SJSA1 (cell line): Measurements from ENCODE around the gene TSPEAR. TPM values are rescaled to one million over a fixed set of nuclear protein-coding genes. Genes with fewer than 3 reads are reported as not detected.
"Not testable (repeated sequence)": the region's sequence is repeated elsewhere in the genome, so short reads cannot be mapped to it uniquely, and the experiment has no call there.

ENCODE experiments used
- DNase-seq, 2 experiments: peaks; one replicate each; pipeline ENCODE4 v3.0.0-alpha.2; 2015 to 2020; ENCODE audit warnings: low spot score in 2 of 2, low read depth in 1 of 2
- H3K27ac ChIP-seq: fragments of 250-450 bp; sonication (Bioruptor Pico); 2 replicates; pipeline ENCODE4 v1.5.1; 2020; ENCODE audit warnings: mild to moderate bottlenecking, moderate library complexity
- H3K27me3 ChIP-seq: fragments of 250-450 bp; sonication (Bioruptor Pico); replicated peaks from 2 replicates; pipeline ENCODE4 v1.5.1; 2020; ENCODE audit warnings: mild to moderate bottlenecking, moderate library complexity
- H3K36me3 ChIP-seq: fragments of 250-450 bp; sonication (Bioruptor Pico); 2 replicates; pipeline ENCODE4 v1.5.1; 2020; ENCODE audit warnings: mild to moderate bottlenecking
- H3K4me1 ChIP-seq: fragments of 250-450 bp; sonication (Bioruptor Pico); replicated peaks from 2 replicates; pipeline ENCODE4 v1.6.1; 2021; ENCODE audit warnings: mild to moderate bottlenecking
- H3K4me3 ChIP-seq: fragments of 250-450 bp; sonication (Bioruptor Pico); 2 replicates; pipeline ENCODE4 v1.5.1; 2020; ENCODE audit warnings: mild to moderate bottlenecking
- H3K9me3 ChIP-seq: fragments of 250-450 bp; sonication (Bioruptor Pico); replicated peaks from 2 replicates; pipeline ENCODE4 v1.5.1; 2020; ENCODE audit warnings: mild to moderate bottlenecking
- total RNA-seq: library from RNA; depleted of rRNA; stranded (reverse); fragments of >200 nt; shearing (Covaris generic); gene quantifications from 2 replicates; pipeline ENCODE4 v1.2.3, GENCODE V29; 2014

Gene TSPEAR
- total RNA-seq, 1 experiment from 2014 or later = not detected

DNA sequence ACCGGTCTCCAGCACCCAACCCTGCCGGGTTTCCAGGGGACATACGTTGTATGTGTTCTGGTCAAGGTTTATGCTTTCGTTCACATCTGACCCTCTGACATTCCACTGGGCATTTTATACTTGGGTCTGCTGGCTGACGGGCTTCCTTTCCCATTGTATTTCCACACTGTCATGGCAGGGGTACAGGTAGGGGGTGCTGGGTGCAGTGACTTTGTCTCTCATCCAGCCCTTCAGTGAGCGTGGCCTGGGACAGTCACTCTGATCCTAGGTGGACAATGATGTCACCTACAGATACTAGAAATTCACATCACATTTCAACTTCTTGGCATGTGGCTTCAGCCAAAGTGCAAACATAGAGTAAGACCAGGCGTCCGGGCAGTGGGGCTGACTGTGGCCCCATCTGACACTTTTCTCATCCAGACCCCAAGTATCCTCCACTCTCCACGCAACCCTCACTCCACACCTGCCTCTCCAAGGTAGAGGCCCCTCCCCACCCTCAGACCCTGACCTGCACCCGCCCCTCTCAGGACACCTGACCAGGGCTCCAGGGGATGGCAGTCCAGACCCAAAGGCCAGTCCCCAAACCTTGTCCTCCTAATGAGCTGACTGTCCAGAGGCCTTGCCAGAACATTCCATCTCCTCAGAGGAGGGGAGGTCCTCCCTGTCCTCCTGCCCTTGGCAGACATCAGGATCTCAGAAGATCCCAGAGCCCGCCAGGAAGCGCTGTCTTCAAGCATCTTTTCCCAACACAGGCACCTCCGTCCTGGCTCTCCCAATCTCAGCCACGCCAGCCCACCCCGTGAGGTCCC lies 75.0 kb downstream of the TSPEAR start:
- H3K27ac ChIP-seq = no peak overlapping the region
- no peaks in the 10 kb centered on the region for H3K4me1 ChIP-seq
- peaks cover 5% of the 10 kb centered on the region for H3K9me3 ChIP-seq
- no peaks in the 10 kb centered on the region for H3K36me3 ChIP-seq
- H3K4me3 ChIP-seq = no peak overlapping the region
- DNase-seq = peak in 1 of 2 experiments; percentile 37
- no peaks in the 10 kb centered on the region for H3K27me3 ChIP-seq

DNA sequence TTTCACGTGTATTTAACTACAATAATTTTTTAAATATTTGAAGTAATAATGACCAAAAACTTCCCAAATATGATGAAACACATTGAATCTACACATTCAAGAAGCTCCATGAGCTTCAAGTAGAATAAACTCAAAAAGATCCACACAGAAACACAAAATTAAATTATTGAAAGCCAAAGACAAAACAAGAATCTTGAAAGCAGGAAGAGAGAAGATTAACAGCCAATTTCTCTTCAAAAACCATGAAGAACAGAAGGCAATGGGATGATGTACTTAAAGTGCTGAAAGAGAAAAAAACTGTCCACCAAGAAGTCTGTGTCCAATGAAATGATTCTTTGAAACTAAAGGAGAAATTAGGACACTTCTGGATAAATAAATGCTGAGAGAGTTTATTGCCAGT lies 79.3 kb downstream of the TSPEAR start:
- H3K4me3 ChIP-seq = no peak overlapping the region
- no peaks in the 10 kb centered on the region for H3K4me1 ChIP-seq
- H3K36me3 ChIP-seq = no peaks in the 10 kb centered on the region
- H3K27ac ChIP-seq = no peak overlapping the region
- no peaks in the 10 kb centered on the region for H3K27me3 ChIP-seq
- DNase-seq = no peak
- H3K9me3 ChIP-seq = peaks cover 5% of the 10 kb centered on the region

DNA sequence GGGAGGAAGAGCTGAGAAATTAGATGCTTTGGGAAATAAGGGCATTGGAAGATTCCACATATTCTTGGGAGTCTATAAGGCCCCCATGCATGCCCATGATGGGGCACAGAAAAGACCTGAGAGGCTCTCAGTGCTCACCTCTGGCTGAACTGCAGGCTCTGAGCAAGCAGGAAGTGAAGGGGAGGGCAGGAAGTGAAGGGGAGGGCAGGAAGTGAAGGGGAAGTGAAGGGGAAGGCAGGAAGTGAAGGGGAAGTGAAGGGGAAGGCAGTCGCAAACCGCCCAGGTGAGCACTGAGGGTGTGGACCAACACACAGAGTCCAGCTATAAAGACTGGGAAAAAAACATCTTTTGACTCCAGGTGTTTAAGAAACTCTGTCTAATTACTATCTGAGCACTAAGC lies 80.9 kb downstream of the TSPEAR start:
- DNase-seq = no peak
- H3K4me3 ChIP-seq = no peak overlapping the region
- H3K9me3 ChIP-seq = peaks cover 5% of the 10 kb centered on the region
- H3K27ac ChIP-seq = no peak overlapping the region
- no peaks in the 10 kb centered on the region for H3K4me1 ChIP-seq
- no peaks in the 10 kb centered on the region for H3K36me3 ChIP-seq
- no peaks in the 10 kb centered on the region for H3K27me3 ChIP-seq

DNA sequence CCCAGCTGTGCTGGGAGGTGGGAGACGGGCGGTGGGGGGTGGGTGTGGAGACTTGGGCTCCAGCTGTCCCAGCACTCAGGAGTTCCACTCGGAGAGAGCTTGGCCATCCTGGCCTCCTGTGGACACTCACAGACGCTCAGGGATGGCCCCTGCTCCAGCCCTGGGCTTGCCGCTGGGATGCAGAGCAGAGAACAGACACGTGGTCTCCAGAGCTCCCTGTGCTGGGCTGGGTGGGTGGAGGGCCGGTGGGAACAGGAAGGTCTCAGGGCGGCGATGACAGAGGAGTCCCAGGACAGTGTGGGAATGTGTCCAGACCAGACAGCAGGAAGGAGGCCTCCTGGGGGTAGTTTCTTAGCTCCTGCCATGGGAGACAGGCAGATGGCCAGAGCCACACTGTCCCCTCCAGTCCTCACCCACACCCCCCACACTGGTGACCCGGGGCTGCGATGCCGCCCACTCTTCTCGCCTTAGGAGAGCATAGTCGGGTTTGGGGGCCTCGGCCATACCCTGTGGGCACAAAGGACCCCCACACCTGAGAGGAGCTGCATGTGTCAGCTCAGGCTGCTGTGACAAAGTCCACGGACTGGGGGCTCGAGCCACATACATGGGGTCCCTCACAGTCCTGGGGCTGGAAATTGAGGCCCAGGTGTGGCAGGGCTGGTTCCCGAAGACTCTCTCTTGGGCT lies 82.5 kb downstream of the TSPEAR start:
- Histone ChIP-seq H3K27me3 (no peaks in the 10 kb centered on the region), H3K36me3 (no peaks in the 10 kb centered on the region), H3K9me3 (peaks cover 12% of the 10 kb centered on the region), H3K27ac (no peak overlapping the region), H3K4me1 (no peaks in the 10 kb centered on the region), H3K4me3 (no peak overlapping the region)
- DNase-seq = no peak

DNA sequence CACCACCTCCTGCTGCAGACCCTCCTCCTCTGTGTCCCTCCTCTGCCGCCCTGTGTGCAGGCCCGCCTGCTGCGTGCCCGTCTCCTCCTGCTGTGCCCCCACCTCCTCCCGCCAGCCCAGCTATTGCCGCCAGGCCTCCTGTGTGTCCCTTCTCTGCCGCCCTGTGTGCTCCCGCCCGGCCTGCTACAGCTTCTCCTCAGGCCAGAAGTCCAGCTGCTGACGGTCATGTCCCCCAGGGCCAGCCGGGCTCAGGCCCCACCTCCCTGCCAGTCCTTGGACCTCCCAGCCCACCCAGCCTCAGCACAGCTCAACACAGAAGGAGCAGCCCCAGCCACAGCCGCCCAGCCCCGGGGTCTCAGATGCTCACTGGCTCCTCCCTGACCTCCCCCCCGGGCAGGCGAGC lies 83.5 kb downstream of the TSPEAR start:
- not testable (repeated sequence) for DNase-seq, H3K36me3 ChIP-seq

DNA sequence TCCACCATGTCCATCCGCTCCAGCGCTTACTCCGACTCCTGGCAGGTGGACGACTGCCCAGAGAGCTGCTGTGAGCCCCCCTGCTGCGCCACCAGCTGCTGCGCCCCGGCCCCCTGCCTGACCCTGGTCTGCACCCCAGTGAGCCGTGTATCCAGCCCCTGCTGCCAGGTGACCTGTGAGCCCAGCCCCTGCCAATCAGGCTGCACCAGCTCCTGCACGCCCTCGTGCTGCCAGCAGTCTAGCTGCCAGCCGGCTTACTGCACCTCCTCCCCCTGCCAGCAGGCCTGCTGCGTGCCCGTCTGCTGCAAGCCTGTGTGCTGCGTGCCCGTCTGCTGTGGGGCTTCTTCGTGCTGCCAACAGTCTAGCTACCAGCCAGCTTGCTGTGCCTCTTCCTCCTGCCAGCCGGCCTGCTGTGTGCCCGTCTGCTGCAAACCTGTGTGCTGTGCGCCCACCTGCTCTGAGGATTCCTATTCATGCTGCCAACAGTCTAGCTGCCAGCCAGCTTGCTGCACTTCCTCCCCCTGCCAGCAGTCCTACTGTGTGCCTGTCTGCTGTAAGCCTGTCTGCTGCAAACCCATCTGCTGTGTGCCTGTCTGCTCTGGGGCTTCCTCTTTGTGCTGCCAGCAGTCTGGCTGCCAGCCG lies 84.1 kb downstream of the TSPEAR start:
- H3K4me1 ChIP-seq, H3K4me3 ChIP-seq, DNase-seq, H3K36me3 ChIP-seq, H3K27ac ChIP-seq, H3K27me3 ChIP-seq: not testable (repeated sequence)
- peaks cover 12% of the 10 kb centered on the region for H3K9me3 ChIP-seq

More for the DNA sequence above, 83.5 kb downstream of the TSPEAR start:
- not testable (repeated sequence) for H3K27ac ChIP-seq, H3K4me3 ChIP-seq, H3K4me1 ChIP-seq, H3K27me3 ChIP-seq
- peaks cover 12% of the 10 kb centered on the region for H3K9me3 ChIP-seq

DNA sequence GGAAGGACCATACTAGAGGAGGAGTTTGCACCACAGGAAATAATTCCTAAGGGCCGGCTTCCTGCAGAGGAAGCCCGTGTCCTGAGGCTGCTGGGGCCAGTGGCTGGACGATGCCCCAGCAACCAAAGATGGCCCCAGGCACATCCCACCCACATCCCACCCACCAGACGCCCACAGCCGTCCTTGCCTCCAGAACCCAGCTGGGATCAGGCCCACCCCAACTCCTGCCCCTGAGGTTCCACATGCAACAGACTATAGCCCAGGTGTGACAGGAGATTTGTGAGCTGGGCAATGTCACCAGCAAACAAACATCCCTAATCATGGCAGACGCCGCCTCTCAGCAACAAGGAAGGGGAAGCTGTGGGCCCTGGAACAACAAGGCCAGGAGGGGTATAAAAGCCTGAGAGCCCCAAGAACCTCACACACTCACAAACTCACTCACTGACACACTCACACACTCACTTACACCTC lies 84.7 kb downstream of the TSPEAR start, which contains the start of gene KRTAP10-9:
Gene KRTAP10-9 (plus strand): TSS at position 421 of the 471 bp plus-strand sequence. CDS start 79 bp downstream, outside the sequence.
- DNase-seq = no peak
- no peaks in the 10 kb centered on the region for H3K27me3 ChIP-seq
- H3K4me1 ChIP-seq = no peaks in the 10 kb centered on the region
- H3K4me3 ChIP-seq = no peak within 1 kb of the TSS
- peaks cover 10% of the 10 kb centered on the region for H3K9me3 ChIP-seq
- H3K27ac ChIP-seq = no peak within 1 kb of the TSS
- H3K36me3 ChIP-seq = no peaks in the 10 kb centered on the region

DNA sequence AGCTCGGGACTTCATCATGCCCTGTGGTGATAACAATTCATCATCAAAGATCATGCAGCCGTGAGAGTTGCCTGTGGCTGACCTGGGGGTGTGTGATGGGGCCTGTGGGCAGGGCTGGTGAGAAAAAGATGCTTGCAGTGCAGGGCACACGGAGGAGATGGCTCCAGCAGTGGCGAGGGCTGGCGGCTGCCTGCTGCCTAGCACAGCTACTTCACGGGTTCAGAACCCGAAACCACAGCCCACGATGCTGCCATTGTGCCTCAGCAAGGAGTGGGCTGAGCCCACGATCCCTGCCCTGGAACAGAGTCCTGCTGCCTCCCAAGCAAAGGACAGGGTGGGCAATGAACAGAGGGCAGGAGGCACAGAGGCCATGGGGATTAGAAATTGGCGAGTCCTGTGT lies 85.1 kb downstream of the TSPEAR start:
- H3K27ac ChIP-seq = no peak overlapping the region
- no peaks in the 10 kb centered on the region for H3K36me3 ChIP-seq
- H3K9me3 ChIP-seq = peaks cover 7% of the 10 kb centered on the region
- no peaks in the 10 kb centered on the region for H3K27me3 ChIP-seq
- no peak overlapping the region for H3K4me3 ChIP-seq
- H3K4me1 ChIP-seq = no peaks in the 10 kb centered on the region
- DNase-seq = no peak

DNA sequence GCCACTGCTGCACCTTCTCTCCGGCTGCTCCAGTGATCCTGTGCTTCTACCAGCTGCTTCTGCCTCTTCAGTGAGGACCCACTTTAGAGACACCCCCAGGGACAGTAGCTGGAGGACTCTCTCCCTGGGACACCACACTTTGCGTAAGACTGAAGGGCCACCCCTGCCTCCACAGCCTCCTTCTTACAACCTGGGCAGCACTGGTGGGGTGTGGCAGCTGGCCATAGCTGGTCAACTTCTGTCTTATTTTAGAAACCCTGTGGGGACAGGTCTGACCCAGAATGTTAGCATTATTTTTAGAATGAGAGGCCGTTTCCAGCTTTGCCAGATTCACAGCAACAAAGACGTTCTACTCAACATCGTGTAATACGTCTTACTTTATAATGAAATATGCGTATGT lies 85.6 kb downstream of the TSPEAR start:
- no peak overlapping the region for H3K4me3 ChIP-seq
- no peaks in the 10 kb centered on the region for H3K4me1 ChIP-seq
- DNase-seq = no peak
- no peaks in the 10 kb centered on the region for H3K36me3 ChIP-seq
- H3K27me3 ChIP-seq = no peaks in the 10 kb centered on the region
- peaks cover 7% of the 10 kb centered on the region for H3K9me3 ChIP-seq
- no peak overlapping the region for H3K27ac ChIP-seq

DNA sequence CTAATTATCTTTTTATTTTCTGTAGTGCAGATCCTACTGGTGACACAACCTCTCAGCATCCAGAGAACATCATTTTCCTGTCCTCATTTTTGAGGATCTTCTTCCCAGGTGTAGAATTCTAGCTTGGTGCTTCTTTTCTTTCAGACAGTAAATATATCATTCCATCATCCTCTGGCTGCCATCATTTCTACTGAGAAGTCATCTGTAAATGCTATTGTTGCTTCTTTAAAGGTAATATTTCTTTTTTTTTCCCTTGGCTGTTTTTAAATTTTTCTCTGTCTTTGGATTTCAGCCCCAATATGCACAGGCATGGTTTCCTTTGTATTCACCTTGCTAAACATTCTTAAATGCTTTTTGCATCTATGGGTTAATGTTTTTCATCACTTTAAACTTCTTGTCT lies 87.8 kb downstream of the TSPEAR start:
- no peaks in the 10 kb centered on the region for H3K4me1 ChIP-seq
- H3K9me3 ChIP-seq = peaks cover 14% of the 10 kb centered on the region
- no peaks in the 10 kb centered on the region for H3K36me3 ChIP-seq
- H3K27ac ChIP-seq = no peak overlapping the region
- no peak for DNase-seq
- H3K27me3 ChIP-seq = no peaks in the 10 kb centered on the region
- no peak overlapping the region for H3K4me3 ChIP-seq

DNA sequence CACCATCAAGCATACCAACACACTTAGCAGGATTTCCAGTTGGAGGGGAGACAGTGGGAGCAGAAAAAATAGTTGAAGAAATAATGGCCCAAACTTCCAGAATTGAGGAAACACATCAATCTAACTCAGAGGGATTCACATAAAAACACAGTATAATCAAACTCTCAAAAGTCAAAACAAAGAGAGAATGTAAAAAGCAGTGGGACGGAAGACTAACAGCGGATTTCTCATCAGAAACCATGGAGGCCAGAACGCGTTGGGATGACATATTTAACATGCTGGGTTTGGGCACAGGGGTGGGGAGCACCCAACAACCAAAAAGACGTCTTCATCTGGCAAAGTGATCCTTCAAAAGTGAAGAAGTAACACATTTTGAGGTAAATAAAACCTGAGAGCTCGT lies 91.5 kb downstream of the TSPEAR start:
- Histone ChIP-seq H3K9me3 (peaks cover 13% of the 10 kb centered on the region), H3K27me3 (peaks cover 4% of the 10 kb centered on the region; the same call in 1 of the 2 replicates), H3K27ac (no peak overlapping the region), H3K4me1 (no peaks in the 10 kb centered on the region), H3K36me3 (no peaks in the 10 kb centered on the region), H3K4me3 (no peak overlapping the region)
- no peak for DNase-seq

DNA sequence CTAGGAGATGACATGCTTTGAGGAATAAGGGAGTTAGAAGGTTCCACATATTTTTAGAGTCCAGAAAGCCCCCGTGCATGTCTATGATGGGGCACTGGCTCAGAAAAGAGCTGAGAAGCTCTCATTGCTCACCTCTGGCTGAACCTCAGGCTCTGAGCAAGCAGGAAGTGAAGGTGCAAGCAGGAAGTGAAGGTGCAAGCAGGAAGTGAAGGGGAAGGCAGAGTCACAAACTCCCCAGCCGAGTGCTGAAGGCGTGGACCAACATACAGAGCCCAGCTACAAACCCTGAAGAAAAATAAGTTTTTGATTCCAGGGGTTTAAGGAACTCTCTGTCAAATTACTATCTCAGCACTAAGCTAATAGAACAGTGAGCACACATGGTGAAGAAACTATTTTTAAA lies 92.5 kb downstream of the TSPEAR start:
- Histone ChIP-seq H3K27ac (no peak overlapping the region), H3K4me1 (no peaks in the 10 kb centered on the region), H3K9me3 (peaks cover 6% of the 10 kb centered on the region), H3K27me3 (peaks cover 4% of the 10 kb centered on the region; the same call in 1 of the 2 replicates), H3K36me3 (no peaks in the 10 kb centered on the region), H3K4me3 (no peak overlapping the region)
- no peak for DNase-seq

DNA sequence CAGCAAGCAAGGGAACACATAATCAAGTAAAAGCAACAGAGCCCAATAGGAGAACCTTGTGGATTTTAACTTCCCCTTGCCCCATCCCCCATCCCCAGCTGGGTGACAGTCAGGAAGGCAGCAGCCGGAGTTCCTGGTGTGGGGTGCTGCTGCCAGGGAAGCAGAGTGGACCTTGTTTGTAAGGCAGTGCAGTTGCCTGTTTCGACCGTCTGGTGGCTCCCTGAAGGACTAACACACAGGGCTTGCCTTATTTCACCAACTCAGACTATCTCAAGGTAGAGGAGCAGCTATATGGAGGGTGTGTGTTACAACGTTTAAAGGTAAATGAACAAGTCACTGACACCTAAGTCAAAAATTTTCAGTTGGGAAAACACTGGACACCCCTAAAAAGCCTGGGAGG lies 92.9 kb downstream of the TSPEAR start:
- H3K36me3 ChIP-seq = no peaks in the 10 kb centered on the region
- H3K4me3 ChIP-seq = no peak overlapping the region
- H3K4me1 ChIP-seq = no peaks in the 10 kb centered on the region
- peaks cover 4% of the 10 kb centered on the region; the same call in 1 of the 2 replicates for H3K27me3 ChIP-seq
- H3K9me3 ChIP-seq = peaks cover 6% of the 10 kb centered on the region
- DNase-seq = no peak
- no peak overlapping the region for H3K27ac ChIP-seq

DNA sequence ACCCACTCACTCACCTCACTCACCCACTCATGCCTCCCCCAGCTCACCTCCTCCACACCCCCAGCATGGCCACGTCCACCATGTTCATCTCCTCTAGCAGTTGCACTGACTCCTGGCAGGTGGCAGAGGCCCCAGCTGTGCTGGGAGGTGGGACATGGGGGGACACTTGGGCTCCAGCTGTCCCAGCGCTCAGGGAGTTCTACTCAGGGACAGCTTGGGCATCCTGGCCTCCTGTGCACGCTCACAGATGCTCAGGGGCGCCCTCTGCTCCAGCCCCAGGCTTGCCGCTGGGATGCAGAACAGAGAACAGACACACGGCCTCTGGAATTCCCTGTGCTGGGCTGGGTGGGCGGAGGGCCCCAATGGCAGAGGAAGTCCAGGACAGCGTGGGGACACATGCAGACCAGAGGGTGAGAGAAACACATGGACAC lies 94.3 kb downstream of the TSPEAR start:
- Histone ChIP-seq H3K27ac (no peak overlapping the region), H3K9me3 (peaks cover 6% of the 10 kb centered on the region), H3K4me1 (no peaks in the 10 kb centered on the region), H3K4me3 (no peak overlapping the region), H3K36me3 (no peaks in the 10 kb centered on the region), H3K27me3 (peaks cover 4% of the 10 kb centered on the region; the same call in 1 of the 2 replicates)
- no peak for DNase-seq
